Type B pancreatic cell (in vitro differentiated cells): Measurements from ENCODE around the gene GNB1L. TPM values are rescaled to one million over a fixed set of nuclear protein-coding genes. Genes with fewer than 3 reads are reported as not detected.

Experiments used
- DNase-seq: peaks from one replicate; pipeline ENCODE4 v3.0.0; 2021; ENCODE audit warnings: mixed read lengths; ENCODE audit not compliant: unreplicated experiment; ENCODE audit errors: extremely low spot score
- H3K27ac Mint-ChIP-seq: 2 replicates; pipeline ENCODE4 v1.8.0; 2021; ENCODE audit warnings: mild to moderate bottlenecking, mixed read lengths
- H3K27me3 Mint-ChIP-seq: 2 replicates; pipeline ENCODE4 v1.8.0; 2021; ENCODE audit warnings: mixed read lengths
- H3K36me3 Mint-ChIP-seq: 2 replicates; pipeline ENCODE4 v1.8.0; 2021; ENCODE audit warnings: mixed read lengths
- H3K4me1 Mint-ChIP-seq: one replicate; pipeline ENCODE4 v1.8.0; 2021; ENCODE audit warnings: mixed read lengths; ENCODE audit not compliant: unreplicated experiment
- H3K4me3 Mint-ChIP-seq: 2 replicates; pipeline ENCODE4 v1.8.0; 2021; ENCODE audit warnings: mild to moderate bottlenecking, mixed read lengths
- H3K9me3 Mint-ChIP-seq: 2 replicates; pipeline ENCODE4 v1.8.0; 2021; ENCODE audit warnings: mixed read lengths
- total RNA-seq: library from RNA; stranded (reverse); gene quantifications from 2 replicates; pipeline ENCODE4 v1.2.1, GENCODE V29; 2021; ENCODE audit warnings: low replicate concordance
- TF ChIP-seq, protein P1 (sequence below): fragments of 200-600 bp; sonication (generic); conservative IDR thresholded peaks from 2 replicates; pipeline ENCODE4 v1.5.0; 2021; ENCODE audit warnings: antibody characterized with exemption, mild to moderate bottlenecking

The GNB1L gene
- total RNA-seq, 1 donor from 2014 or later = 7.7 TPM

- H3K27ac Mint-ChIP-seq = no peak overlapping the region
These were observed 38.8 kb downstream of the GNB1L start for GRCh38 chr22:19815823-19816290.

DNA sequence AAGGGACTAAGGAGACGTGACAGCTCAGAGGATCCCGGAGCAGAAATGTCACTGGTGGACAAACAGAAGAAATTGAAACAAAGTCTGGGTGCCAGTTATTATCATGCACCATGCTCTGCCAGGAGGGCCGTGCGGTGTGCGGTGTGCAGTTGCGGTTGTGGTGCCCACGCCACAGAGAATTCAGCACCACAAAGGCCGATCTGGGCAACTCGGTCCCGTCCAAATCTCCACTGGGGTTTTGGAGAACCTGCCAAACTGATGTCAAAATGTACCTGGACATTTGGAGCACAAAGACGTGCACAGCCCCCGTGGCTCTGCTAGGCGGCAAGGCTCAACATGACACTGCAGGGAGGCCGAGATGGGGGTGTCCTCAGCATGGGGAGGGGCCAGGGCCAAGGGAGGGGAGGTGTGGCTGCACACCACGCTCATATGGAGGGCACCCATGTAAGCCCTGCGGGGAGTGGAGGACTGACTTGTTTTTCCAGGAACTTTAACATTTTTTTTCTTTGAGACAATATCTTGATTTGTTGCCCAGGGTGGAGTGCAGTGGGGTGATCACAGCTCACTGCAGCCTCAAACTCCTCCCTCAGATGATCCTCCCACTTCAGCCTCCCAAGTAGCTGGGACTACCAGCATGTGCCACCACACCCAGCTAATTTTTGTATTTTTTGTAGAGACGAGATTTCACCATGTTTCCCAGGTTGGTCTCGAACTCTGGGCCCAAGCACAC lies 39.4 kb downstream of the GNB1L start:
- DNase-seq = no peak
- Mint-ChIP-seq H3K27ac (no peak overlapping the region), H3K4me3 (no peak overlapping the region), H3K27me3 (no peaks in the 10 kb centered on the region), H3K9me3 (no peaks in the 10 kb centered on the region), H3K36me3 (no peaks in the 10 kb centered on the region), H3K4me1 (peaks cover 13% of the 10 kb centered on the region)
- TF ChIP-seq, protein P1, sequence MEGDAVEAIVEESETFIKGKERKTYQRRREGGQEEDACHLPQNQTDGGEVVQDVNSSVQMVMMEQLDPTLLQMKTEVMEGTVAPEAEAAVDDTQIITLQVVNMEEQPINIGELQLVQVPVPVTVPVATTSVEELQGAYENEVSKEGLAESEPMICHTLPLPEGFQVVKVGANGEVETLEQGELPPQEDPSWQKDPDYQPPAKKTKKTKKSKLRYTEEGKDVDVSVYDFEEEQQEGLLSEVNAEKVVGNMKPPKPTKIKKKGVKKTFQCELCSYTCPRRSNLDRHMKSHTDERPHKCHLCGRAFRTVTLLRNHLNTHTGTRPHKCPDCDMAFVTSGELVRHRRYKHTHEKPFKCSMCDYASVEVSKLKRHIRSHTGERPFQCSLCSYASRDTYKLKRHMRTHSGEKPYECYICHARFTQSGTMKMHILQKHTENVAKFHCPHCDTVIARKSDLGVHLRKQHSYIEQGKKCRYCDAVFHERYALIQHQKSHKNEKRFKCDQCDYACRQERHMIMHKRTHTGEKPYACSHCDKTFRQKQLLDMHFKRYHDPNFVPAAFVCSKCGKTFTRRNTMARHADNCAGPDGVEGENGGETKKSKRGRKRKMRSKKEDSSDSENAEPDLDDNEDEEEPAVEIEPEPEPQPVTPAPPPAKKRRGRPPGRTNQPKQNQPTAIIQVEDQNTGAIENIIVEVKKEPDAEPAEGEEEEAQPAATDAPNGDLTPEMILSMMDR = no peak

More at GRCh38 chr22:19815823-19816290, 38.8 kb downstream of the GNB1L start:
- no peak for DNase-seq
- Mint-ChIP-seq H3K4me3 (peak overlapping the region; percentile 59), H3K4me1 (peaks cover 13% of the 10 kb centered on the region), H3K27me3 (no peaks in the 10 kb centered on the region), H3K36me3 (no peaks in the 10 kb centered on the region), H3K9me3 (no peaks in the 10 kb centered on the region)
- TF ChIP-seq, protein P1 = no peak

GRCh38 chr22:19814428-19814827 lies 40.2 kb downstream of the GNB1L start:
- H3K4me1 Mint-ChIP-seq = peaks cover 13% of the 10 kb centered on the region
- no peak overlapping the region for H3K27ac Mint-ChIP-seq
- DNase-seq = no peak
- no peaks in the 10 kb centered on the region for H3K9me3 Mint-ChIP-seq
- no peaks in the 10 kb centered on the region for H3K36me3 Mint-ChIP-seq
- no peaks in the 10 kb centered on the region for H3K27me3 Mint-ChIP-seq
- no peak overlapping the region for H3K4me3 Mint-ChIP-seq
- TF ChIP-seq, protein P1 = no peak

GRCh38 chr22:19812910-19813309 lies 41.8 kb downstream of the GNB1L start:
- no peak for DNase-seq
- H3K9me3 Mint-ChIP-seq = no peaks in the 10 kb centered on the region
- no peak overlapping the region for H3K27ac Mint-ChIP-seq
- TF ChIP-seq, protein P1 = no peak
- no peaks in the 10 kb centered on the region for H3K27me3 Mint-ChIP-seq
- H3K4me1 Mint-ChIP-seq = peaks cover 13% of the 10 kb centered on the region
- no peaks in the 10 kb centered on the region for H3K36me3 Mint-ChIP-seq
- H3K4me3 Mint-ChIP-seq = no peak overlapping the region

DNA sequence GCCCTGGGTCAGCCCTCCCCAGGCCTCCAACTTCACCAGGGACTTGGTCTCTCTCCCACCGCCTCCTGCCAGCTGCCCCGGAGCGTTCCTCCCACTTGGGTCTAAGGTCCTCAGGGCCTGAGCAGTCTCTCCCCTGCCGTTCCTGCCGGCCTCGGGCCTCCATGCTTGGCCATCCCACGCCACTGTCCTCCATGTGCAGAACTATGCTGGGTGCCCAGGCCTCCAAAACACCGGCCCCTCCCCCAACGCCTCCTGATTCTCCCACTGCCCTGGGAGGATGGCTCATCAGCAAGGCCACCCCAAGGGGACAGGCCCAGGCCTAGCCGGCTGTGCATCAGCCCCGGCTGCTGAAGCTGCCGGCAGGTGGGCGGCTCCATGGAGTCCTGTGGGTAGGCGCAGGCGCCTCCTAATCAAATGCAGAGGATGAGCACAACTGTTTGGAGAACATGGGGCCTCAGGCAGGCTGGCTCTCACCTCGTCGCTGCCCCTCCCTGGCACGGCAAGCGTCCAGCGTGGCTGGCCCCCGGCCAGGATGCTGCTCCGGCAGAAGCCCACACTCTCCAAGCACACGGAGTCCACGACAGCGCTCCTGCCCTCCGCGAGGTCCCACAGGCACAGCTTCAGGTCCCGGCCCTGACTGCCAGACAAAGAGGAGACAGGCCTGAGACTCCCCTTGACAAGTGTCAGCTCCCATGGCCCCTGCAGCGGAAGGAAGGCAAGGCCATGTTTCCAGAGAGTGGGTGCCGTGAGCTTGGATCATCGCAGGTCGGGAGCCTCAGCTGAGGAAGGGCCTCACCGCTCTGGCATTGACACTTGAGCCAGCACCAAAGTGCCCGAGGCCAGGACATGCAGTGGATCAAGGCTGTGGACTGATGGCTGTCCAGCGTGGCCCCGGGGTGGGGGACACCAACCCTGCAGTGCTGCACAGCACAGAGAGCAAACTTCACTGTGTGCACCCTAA lies 42.6 kb downstream of the GNB1L start:
- H3K4me1 Mint-ChIP-seq = peaks cover 13% of the 10 kb centered on the region
- no peaks in the 10 kb centered on the region for H3K9me3 Mint-ChIP-seq
- H3K4me3 Mint-ChIP-seq = no peak overlapping the region
- TF ChIP-seq, protein P1 = no peak
- no peaks in the 10 kb centered on the region for H3K36me3 Mint-ChIP-seq
- no peak overlapping the region for H3K27ac Mint-ChIP-seq
- no peak for DNase-seq
- no peaks in the 10 kb centered on the region for H3K27me3 Mint-ChIP-seq
